CD4-positive, alpha-beta T cell treated with Interleukin-17A for 4 hours (primary cell): ENCODE measurements around the gene TTBK2.
"Not testable (repeated sequence)": the region's sequence is repeated elsewhere in the genome, so short reads cannot be mapped to it uniquely, and the experiment has no call there.

Source experiments
- DNase-seq: peaks from one replicate; pipeline ENCODE4 v3.0.0-alpha.2; 2020; ENCODE audit warnings: mixed read lengths

TTBK2 gene

DNA sequence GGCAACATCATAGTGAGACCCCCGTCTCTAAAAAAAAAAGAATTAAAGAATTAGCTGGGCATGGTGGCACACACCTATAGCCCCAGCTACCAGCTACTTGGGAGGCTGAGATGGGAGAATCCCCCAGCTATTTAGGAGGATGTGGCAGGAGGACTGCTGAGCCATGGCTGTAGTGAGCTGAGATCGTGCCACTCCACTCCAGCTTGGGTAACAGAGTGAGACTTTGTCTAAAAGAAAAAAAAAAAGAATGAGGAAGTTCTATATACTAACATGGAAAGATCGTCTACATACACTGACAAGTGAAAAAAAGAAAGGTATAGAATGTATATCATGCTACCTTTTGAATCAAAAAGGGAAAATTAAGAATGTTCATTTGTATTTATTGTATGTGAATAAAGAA lies 99.8 kb downstream of the TTBK2 start:
- DNase-seq: no peak

- no peak for DNase-seq
Measured at GRCh38 chr15:42819786-42820185, 100.8 kb downstream of the TTBK2 start.

GRCh38 chr15:42811433-42811832 lies 109.1 kb downstream of the TTBK2 start:
- DNase-seq: no peak

- no peak for DNase-seq
Measured at GRCh38 chr15:42808913-42809312, 111.7 kb downstream of the TTBK2 start.

DNA sequence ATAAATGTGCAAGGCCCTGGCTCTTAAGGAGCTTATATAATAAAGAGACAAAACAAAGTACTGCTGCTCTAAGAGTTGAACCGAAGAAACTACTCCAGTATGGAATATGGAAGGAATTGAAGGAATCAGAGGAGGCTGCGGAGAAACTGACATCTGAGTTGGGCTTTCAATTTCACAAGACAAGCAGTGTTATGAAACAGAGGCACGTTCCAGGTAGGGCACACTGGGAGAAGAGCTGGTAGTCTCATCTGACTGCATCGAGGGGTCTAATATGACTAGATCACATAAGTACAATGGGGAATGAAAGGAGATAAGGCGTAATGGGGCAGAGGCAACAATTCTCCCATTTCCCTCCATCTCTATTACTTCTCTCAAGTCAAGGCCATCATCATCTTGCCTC lies 115.3 kb downstream of the TTBK2 start:
- DNase-seq: no peak

DNA sequence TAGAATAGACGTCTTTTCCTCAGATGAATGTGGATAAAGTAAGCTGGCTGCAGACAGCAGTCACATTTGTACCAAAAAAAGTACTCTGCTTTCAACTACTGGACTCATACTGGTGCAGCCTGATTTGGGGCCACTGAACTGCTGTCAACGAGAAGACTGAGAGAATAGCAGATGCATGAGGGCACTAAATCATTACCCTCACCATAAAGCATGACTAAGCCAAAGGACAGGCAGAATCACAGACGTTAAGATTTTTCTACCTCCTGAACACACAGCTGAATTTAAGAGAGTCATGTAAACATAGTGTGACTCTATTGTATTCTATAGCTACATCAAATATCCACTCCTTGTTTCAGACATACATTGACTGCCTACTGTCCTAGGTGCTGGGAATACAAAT lies 115.8 kb downstream of the TTBK2 start:
- no peak for DNase-seq

- no peak for DNase-seq
Measured at GRCh38 chr15:42803436-42803835, 117.1 kb downstream of the TTBK2 start.

- no peak for DNase-seq
Measured at GRCh38 chr15:42802168-42802567, 118.4 kb downstream of the TTBK2 start.

- peak; percentile 3 for DNase-seq
Measured at GRCh38 chr15:42800731-42801474, 119.7 kb downstream of the TTBK2 start.

DNA sequence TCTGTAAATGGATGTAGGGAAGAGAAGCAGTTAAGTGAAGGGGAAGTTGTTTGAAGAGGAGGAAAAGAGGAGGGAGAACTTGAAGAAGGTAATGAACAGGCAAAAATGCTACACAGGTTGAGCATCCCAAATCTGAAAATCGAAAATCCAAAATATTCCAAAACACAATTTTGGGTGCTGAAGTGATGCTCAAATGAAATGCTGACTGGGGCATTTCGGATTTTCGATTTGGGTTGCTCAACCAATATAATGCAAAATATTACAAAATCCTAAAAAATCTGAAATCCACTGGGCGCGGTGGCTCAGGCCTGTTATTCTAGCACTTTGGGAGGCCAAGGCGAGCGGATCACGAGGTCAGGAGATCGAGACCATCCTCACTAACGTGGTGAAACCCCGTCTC lies 121.8 kb downstream of the TTBK2 start:
- DNase-seq: no peak

- DNase-seq: no peak
Measured at GRCh38 chr15:42796955-42797782, 123.4 kb downstream of the TTBK2 start.

GRCh38 chr15:42788725-42789124 lies 131.9 kb downstream of the TTBK2 start:
- DNase-seq: no peak

DNA sequence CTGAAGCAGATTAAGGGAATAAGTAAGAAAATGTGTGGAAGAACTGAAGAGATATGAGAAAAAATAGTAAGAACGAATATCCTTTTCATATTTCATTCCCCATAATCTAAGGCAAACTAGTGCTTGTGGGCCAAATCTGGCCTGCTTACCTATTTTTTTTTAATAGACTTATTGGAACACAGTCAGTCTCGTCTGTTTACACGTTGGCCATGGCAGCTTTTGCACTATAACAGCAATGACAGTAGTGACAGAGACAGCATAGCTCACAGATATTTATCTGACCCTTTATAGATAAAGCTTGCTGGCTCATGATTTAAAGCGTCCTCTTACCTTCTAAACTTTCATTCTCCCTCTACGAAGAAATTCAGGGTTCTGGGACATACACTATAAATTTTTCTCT lies 133.6 kb downstream of the TTBK2 start:
- DNase-seq: no peak

GRCh38 chr15:42785569-42785968 lies 135.0 kb downstream of the TTBK2 start:
- DNase-seq: no peak

- DNase-seq: no peak
Measured at GRCh38 chr15:42784705-42785104, 135.9 kb downstream of the TTBK2 start.

GRCh38 chr15:42782716-42783115 lies 137.9 kb downstream of the TTBK2 start:
- no peak for DNase-seq

GRCh38 chr15:42775416-42775815 lies 145.2 kb downstream of the TTBK2 start:
- DNase-seq: no peak

- DNase-seq: no peak
Measured at GRCh38 chr15:42772901-42773300, 147.7 kb downstream of the TTBK2 start.

- no peak for DNase-seq
Measured at GRCh38 chr15:42772144-42772543, 148.4 kb downstream of the TTBK2 start.

DNA sequence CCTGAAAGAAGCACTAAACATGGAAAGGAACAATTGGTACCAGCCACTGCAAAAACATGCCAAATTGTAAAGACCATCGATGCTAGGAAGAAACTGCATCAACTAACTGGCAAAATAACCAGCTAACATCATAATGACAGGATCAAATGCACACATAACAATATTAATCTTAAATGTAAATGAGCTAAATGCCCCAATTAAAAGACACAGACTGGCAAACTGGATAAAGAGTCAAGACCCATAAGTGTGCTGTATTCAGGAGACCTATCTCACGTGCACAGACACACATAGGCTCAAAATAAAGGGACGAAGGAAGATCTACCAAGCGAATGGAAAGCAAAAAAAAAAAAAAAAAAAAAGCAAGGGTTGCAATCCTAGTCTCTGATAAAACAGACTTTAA lies 154.5 kb downstream of the TTBK2 start:
- not testable (repeated sequence) for DNase-seq

GRCh38 chr15:42764154-42764731 lies 156.3 kb downstream of the TTBK2 start:
- not testable (repeated sequence) for DNase-seq

GRCh38 chr15:42761813-42762212 lies 158.8 kb downstream of the TTBK2 start:
- not testable (repeated sequence) for DNase-seq

DNA sequence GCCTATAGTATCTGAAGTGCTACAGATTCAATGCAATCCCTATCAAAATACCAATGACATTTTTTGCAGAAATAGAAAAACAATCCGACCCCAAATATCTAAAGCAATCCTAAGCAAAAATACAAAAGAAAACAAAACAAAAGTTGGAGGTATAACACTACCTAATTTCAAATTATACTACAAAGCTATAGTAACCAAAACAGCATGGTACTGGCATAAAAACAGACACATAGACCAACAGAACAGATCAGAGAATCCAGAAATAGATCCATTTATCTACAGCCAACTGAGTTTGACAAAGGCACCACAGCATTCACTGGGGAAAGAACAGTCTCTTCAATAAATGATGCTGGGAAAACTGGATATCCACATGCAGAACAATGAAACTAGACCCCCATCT lies 159.8 kb downstream of the TTBK2 start:
- no peak for DNase-seq

DNA sequence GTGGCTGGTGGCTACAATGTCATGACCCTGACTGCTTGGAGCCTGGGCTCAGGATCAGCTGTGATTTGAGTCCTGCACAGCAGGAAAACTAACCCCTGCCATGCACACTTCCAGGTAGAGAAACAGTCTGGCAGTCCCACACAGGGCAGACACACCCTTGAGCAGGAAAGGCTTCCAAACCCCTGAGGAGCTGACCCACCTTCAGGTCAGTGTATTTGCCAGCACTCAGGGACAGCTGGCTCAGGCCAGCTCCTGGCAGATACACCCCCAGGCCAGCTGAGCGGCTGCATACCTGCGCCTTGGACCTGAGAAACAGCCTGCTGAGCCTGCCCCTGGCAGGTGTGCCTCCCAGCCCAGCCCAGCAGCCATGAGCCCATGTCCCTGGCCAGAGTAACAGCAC lies 161.5 kb downstream of the TTBK2 start:
- no peak for DNase-seq
